Sigmoid colon (tissue), 4 donors: ENCODE measurements around the gene CNOT1.

Experiments
- POLR2A ChIP-seq, 2 donors: fragments of 450-650 bp; IDR thresholded peaks; one replicate each; pipeline ENCODE4 v1.6.1; 2016; ENCODE audit warnings: antibody characterized with exemption in 2 of 2, mild to moderate bottlenecking in 2 of 2, moderate library complexity in 2 of 2
- POLR2AphosphoS5 ChIP-seq, 4 donors: sonication (generic); formaldehyde crosslinking; IDR thresholded peaks; one replicate each; pipeline ENCODE4 v1.6.1; 2017; ENCODE audit warnings: antibody characterized with exemption in 4 of 4
- TF ChIP-seq, protein P1 (sequence below), 4 experiments: fragments of 450-650 bp in 3 of 4; fragments of 200-600 bp in 1 of 4; IDR thresholded peaks; one replicate each; pipeline ENCODE4 v1.5.1; 2016 to 2019; ENCODE audit warnings: antibody characterized with exemption in 4 of 4, mild to moderate bottlenecking in 3 of 4, moderate library complexity in 2 of 4

DNA sequence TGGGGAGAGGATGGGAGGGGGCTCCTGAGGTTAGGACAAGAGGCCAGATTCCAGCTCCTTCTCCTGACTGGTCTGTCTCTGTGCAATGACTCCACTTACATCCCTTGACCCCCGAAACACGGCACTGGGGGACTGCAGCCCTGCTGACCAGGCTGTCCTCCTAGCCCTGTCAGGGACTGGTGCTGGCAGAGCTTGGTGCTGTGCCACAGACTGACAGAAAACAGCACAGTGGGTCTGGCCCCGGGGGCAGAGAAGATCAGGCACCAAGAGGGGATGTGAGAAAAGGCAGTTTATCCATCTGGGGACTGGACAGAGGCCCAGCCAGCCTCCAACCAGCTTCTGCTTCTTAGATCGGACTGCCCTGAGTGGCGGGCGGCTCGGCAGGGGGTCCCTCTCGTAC is 35.6 kb upstream of the CNOT1 start:
- TF ChIP-seq, protein P1, sequence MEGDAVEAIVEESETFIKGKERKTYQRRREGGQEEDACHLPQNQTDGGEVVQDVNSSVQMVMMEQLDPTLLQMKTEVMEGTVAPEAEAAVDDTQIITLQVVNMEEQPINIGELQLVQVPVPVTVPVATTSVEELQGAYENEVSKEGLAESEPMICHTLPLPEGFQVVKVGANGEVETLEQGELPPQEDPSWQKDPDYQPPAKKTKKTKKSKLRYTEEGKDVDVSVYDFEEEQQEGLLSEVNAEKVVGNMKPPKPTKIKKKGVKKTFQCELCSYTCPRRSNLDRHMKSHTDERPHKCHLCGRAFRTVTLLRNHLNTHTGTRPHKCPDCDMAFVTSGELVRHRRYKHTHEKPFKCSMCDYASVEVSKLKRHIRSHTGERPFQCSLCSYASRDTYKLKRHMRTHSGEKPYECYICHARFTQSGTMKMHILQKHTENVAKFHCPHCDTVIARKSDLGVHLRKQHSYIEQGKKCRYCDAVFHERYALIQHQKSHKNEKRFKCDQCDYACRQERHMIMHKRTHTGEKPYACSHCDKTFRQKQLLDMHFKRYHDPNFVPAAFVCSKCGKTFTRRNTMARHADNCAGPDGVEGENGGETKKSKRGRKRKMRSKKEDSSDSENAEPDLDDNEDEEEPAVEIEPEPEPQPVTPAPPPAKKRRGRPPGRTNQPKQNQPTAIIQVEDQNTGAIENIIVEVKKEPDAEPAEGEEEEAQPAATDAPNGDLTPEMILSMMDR (IDR thresholded peaks at IDR 0.05) = no peak
- TF ChIP-seq POLR2AphosphoS5 (IDR thresholded peaks at IDR 0.05) (no peak), POLR2A (IDR thresholded peaks at IDR 0.05) (no peak)
